GM18861 (cell line): ENCODE measurements around the gene ANKRD39.
A peak's percentile ranks its signal among the peaks of the same experiment; 100 is the strongest.

Experiments used
- ATAC-seq: cut with Tn5 transposase; IDR thresholded peaks from one replicate; pipeline ENCODE4 v1.9.1; 2021; ENCODE audit not compliant: unreplicated experiment

ANKRD39 gene

DNA sequence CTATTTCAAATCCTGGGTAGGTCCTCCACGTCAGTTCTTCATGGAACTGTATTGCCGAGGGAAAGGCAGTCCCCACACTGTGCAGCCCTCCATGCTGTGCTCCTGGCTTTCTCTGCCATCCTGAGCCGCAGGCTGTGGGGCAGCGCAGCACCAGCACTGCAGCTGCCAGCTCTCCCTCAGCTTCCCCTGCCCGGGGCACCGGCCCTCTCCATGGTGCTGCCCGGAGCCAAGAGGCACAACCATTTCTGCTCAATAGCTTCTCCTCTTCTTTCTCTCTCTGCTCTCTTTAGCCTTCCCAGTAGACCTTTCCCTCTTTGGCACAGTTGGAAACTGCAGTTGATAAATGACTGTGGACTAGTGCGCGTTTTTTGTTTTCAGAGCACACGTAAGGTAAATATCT is 26.1 kb downstream of the ANKRD39 start:
- ATAC-seq, result no peak

DNA sequence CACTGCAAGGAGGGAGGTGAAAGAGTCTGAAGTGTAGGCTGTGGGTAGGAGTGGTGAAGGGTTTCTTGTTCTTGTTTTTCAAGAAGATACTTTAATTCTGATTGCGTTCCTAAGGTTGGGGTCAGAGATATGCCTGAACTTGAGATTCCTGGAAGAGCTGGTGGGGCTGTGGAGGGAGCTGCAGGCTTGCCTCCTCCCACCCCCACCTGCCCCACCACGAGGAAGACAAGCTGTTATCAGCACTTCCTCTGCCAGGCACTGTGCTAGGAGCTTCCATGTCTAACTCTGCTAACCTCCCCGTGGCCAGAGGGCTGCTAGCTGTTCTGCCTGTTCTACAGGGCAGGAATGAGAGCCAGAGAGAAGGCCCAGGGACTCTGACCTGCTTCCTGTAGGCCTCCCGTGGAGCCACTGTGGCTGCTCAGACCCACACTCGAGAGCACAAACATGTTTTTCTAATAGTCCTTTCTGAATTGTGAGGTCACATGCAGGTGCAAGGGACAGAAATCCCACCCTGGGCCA is 27.7 kb downstream of the ANKRD39 start:
- no peak for ATAC-seq

DNA sequence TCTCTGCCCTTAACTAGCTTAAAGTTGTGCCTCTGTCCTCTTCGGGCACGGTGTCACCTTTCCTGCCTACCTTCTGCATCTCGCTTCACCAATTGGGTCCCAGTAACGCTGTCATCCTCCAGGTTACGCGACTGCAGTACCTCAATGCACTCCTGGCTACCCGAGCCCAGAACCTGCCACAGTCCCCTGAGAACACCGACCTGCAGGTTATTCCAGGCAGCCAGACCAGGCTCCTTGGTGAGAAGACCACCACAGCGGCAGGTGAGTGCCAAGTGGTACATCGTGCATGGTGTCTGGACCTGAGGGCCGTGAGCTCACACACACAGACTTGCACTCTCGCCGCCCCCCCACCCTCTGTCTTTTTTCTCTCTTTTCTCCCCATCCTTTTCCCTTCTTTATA is 28.9 kb downstream of the ANKRD39 start:
- no peak for ATAC-seq

DNA sequence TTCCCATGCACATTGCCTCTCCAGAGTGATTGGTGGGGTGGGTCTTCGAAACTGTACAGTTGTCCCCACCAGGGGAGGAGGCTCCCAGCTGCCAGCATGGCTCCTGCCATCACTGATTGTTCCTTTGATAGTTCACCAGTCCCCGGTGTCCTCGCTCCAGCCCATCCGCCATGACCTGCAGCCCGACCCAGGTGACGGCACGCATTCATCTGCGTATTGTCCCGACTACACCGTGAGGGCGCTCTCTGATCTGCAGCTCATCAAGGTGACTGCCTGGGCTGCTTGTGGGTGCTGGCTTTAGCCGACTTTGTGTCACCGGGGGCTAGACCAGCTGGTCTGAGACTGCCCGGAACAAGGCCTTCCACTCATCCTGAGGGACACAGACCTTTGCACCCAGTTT is 29.4 kb downstream of the ANKRD39 start:
- ATAC-seq, result no peak

DNA sequence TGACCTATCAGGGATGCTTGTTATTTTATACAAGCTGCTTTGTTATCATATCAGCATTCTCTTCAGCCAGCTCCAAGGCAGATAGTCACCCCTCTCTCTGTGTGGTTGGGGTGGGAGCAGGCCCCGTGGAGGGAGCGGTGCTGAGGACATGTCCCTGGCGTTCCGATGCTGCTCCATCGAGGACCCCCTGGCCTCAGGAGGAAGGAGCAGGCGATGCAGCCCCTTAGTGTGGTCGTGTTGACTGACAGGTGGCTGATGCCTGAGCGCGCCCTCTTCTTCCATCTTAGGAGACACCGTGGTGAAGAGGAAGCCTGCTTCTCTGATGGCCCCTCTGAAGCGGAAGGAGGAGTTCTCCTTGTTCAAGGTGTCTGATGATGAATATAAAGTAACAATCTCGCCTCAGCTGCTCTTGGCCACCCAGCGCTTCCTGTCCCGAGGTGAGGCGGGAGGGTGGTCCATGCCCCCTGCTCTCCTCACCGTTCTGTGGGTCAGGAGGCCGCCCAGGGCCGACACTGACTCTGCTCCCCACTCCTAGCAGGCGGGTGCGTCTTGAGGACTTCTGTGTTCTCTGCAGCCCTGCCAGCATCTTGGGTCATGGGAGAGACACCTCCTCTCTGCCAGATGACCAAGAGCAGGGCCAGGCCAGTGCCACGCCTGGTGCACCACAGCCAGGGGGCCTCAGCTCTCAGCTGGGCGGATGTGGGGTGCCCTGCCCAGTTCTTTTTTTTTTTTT is 31.1 kb downstream of the ANKRD39 start:
- ATAC-seq, result no peak

DNA sequence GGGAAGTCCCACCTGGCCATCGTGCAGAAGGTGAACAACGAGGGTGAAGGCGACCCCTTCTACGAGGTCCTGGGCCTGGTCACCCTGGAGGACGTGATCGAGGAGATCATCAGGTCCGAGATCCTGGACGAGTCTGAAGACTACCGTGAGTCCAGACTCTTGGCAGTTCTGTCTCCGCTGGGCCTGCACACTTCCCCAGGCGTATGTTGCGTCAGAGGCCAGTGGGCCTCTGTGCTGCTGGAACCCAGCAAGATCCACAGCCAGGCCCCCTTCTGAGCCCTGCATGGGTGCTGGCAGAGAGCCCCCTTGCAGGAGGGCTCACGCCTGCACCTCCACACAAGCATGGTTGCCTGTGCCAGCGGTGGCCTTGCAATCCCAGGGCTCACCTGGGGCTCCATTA is 32.8 kb downstream of the ANKRD39 start:
- ATAC-seq, result no peak

DNA sequence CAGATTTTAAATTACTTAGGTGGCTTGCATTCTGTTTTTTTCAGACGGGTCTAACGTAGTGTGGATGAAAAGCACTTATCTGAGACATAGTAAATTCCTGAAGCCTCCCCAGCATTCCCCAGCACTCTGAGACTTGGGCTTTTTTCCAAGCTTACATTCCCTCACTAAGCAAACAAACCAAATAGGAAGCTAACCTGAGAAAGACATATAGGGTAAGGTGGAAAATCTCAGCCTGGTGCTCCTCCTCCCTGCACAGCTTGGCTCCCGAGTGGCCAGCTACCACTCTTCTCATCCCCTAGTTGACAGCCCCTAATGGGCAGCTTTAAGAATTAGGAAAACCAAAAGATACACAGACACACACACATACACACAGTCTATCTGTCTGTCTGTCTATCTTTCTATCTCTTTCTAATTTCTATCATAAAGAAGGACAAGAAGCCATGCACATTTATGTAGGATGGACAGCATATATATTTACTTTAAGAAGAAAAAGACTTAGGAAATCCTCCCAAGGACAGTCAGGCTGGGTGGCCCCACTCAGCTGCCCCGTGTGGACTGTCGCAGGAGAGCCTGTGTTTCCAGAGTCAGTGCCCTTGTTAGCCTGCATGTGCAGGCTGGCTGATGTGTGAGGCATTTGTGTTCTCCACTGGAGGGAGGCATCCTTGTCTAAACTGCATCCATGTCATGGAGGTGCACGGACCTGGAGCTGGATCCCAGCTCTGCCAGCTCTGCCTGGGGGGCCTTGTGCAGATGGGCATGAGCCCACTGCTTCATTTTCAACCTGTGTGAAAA is 33.5 kb downstream of the ANKRD39 start:
- ATAC-seq, result no peak

DNA sequence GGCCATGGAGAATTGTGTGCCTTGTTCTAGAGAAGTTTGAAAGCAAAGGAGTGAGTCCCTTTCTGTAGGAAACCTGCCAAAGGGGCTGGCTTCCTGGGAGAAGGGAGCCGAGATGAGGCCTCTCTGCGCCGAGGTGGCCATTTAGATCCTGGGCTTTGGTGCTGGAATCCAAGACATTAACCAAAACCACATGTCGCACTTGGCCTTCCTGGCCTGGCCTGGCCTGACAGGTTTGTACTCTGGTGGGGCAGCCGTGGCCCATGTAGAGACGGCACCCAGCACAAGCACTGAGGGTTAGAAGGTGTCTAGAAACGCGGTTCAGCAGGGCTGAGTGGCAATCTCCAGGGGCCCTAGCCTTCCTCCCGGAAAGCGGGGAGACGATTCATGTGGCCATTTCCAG is 34.6 kb downstream of the ANKRD39 start:
- ATAC-seq, result no peak

DNA sequence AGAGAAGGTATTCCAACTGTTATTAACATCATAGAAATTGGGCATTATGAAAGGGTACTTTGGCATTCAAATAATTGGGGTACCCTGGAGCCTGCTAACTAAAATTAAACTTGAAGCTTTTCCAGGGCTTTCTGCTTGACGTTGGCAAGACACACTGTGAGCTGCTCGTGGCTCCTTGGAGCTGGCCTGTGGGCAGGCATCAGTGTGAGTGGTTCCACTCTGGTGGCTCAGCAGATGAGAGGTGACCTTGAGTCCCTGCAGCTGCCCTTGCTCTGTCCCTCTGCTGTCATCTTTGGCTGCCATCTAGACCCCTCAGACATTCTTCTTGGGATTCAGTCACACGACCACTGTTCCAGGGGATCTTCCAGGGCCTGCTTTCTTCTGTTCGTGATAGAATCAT is 35.0 kb downstream of the ANKRD39 start:
- ATAC-seq, result no peak

DNA sequence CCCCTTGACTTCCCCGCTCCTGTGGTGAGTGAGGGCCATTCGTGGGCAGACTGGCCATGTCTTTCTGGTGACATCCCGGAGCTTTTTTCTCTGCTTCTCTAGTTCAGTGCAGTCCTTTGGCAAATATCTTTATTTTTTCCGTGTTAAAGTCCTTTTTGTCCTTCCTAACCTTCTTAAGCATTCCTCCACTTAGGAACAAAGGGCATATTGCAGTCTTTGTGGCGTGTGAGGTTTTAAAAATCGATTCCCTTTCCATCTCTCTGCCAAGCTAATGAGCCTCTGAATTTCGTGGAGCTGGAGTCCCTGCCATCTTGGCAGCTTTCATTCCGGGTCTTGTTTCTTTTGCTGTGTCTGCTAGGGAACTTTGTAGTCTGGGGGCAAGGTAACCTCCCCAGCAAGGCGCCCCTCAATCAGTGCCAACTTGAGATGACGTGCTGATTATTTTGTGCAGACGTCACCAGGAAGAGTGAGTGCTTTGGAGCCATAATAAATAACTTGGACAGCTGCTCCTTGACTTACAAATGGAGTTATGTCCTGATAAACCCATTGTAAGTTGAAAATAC is 36.6 kb downstream of the ANKRD39 start:
- no peak for ATAC-seq

DNA sequence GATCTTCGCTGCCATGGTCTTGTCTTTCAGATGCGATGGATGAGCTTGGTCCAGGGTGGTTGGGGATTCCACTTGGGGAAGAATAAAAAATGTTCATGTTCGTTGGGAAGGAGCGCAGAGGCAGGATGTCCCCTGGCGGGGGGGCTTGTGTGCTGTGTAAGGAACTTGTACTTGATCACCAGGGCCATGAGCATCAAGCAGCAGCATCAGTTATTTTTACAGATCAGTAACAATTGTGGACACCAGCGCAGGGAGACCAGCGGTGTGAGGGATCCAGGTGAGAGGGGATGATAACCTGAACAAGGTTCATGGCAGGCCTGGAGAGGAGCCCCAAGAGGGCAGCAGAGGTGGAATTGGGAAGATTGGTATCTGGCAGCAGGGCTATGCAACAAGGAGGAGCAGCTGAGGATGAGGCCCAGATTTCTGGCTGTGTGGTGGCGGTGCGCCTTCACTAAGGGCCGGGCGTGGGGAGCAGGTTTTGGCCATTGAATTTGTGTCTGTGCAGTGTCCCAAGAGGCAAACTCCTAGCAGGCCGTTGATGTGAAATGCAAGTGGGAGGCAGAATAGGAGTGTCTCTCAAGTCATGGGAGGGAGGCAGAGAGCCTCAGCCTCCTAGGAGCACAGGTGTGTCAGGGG is 37.8 kb downstream of the ANKRD39 start:
- no peak for ATAC-seq

DNA sequence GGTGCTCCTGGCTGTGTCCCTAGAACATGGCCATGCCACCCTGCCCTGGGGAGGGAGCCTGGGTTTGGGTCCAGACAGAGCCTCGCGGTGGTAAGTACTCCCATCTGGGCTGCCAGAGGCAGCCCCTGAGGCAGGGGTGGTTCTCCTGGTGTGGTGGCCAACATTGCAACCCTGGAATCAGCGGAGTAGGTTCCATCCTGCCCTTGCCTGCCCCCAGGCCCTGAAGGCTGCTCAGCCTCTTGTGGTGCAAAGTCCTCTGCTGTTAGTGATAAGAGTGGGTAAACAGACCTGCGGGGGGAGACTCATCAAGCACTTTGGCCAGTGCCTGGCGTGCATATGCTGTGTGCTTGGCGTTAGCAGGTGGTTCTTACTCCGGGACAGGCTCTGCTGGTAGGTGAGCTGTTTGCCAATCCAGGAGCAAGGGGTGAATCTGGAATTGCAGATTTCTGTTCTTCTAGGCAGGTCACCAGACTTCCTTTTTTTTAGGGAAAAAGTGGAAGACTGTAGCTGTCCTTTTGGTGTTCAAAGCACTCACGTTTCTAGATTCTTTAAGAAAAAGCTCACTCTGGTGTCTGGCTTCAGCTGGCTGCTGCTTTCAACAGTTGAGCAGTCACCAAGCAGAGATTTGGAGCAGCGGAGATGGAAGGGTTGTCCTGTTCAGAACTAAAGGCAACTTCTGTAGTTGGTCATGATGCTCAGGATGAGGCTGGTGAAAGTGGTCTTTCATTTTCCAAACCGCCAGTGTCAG is 38.5 kb downstream of the ANKRD39 start:
- no peak for ATAC-seq

DNA sequence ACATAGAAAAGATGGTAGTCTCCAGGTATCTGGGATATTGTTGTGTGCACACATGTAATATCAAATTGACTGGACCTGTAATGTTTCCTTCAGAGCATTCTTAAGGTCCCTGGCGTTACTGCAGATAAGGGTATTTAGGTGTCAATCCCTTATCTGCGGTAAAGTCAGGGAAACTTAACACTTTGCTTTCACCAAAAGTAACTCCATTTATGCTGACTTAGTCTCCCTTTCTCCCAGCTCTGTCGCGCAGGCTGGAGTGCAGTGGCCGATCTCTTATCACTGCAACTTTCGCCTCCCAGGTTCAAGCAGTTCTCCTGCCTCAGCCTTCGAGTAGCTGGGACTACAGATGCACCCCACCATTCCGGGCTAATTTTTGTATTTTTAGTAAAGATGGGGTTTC is 39.9 kb downstream of the ANKRD39 start:
- ATAC-seq, result no peak

DNA sequence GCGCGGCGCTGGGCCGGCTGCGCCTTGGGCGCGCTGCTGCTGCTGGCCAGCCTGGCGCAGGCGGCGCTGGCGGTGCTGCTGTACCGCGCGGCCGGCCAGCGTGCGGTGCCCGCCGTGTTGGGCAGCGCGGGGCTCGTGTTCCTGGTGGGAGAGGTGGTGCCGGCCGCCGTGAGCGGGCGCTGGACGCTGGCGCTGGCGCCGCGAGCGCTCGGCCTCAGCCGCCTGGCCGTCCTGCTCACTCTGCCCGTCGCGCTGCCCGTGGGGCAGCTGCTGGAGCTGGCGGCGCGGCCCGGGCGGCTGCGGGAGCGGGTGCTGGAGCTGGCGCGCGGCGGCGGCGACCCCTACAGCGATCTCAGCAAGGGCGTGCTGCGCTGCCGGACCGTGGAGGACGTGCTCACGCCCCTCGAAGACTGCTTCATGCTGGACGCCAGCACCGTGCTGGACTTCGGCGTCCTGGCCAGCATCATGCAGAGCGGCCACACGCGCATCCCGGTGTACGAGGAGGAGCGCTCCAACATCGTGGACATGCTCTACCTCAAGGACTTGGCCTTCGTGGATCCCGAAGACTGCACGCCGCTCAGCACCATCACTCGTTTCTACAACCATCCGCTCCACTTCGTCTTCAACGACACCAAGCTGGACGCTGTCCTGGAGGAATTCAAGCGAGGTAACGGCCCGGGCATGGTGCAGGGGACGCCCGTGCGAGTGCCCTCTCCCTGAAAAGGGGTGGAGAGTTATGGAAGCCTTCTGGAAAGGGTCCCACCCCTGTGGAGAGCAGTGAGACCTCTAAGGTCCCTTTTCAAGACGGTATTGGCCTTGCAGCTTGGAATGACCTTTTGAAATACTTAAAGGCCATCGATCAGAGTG is 40.7 kb downstream of the ANKRD39 start:
- no peak for ATAC-seq

DNA sequence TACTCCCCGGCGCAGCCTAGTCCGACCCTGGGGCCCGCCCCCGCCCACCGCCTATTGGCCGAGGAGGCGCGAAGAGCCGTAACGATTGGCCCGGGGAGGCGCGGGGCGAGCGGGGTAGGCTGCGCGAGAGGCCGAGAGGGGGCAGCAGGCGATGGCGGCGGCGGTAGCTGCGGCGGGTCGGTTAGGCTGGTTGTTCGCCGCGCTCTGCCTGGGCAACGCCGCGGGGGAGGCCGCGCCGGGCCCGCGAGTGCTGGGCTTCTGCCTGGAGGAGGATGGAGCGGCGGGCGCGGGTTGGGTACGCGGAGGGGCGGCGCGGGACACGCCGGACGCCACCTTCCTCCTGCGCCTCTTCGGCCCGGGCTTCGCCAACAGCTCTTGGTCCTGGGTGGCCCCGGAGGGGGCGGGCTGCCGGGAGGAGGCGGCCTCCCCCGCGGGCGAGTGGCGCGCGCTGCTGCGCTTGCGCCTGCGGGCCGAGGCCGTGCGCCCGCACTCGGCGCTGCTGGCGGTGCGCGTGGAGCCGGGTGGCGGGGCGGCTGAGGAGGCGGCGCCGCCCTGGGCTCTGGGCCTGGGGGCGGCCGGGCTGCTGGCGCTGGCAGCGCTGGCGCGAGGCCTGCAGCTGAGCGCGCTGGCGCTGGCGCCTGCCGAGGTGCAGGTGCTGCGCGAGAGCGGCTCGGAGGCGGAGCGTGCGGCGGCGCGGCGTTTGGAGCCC is 41.5 kb downstream of the ANKRD39 start, which contains the start of gene CNNM3:
Gene CNNM3, plus strand, starts transcription at position 142 of the 709 bp plus-strand sequence. Its CDS starts 10 bp downstream, at position 152.
- ATAC-seq, result peak; percentile 65

DNA sequence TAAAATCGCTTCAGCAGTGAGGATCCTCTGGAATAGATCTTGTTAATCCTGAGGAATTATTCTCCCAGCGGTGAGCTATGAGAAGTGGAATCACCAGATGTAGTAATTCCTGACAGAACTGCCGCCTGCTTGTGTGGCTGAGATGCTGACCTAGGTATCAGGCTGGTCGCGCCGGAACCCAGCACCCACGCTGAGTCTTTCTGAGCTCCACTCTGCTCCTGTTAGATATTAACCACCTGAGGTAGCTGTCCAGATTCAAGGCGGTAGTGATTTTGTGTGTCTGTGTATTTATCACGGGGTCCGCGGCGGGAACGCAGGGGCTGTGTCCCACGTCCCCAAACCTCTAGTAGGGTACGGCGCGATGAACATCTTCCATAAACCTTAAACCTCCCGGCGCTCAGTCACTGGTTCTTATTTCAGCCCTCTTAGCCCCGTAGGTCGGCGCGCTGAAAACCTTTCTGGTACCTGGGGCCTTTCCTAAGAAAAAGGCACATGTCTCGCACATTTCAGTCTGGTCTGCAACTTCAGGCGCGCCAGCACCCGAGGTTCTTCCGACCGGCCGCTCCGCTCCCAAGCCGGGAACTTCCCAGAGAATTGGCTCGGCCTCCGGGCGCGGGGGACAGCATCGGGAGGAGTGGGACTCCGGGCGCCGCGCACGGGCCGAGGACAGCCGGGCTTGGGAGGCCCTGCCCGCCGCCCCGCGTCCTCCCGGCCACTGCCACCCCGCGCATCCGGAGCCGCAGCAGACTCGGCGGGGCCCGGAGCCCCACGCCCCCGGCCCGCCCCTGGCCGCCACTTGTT is 42.3 kb downstream of the ANKRD39 start:
- no peak for ATAC-seq

DNA sequence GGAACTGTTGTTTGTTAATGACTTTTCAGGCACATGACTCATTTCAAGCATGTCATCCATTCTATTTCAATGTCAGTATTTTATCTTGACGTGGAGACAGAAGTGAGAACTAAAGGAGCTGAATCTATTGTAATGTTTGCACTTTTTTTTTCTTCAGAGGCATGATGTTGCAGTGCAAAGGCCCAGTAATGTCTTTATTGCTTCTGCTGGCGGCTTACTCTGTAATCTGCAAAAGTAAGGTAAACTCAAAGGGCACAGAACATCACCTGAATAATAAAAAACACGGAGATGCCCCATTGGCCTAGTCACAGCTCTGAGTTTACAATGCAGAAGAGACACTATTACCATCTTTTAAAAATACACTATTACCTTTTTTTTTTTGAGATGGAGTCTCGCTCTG is 44.2 kb downstream of the ANKRD39 start:
- no peak for ATAC-seq

DNA sequence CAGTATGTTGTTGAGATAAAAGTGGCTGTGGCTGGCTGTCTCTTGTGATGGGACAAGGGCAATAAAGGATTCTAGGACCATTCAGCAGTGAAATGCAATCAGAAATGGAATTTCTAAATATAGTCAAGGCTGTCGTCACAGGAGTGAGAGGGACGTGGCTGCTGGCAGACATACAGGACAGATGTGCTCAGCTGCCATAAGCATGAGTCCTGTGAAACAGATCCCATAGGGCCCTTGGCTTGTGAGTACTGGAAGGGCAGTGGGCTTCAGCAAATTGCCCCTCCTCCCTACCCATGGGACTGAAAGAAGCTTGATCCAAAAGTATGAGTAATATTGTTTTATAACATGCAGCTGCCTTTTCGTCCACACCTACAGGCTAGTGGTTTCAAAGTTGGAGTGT is 45.9 kb downstream of the ANKRD39 start:
- ATAC-seq, result no peak
